SIG-M5 (cell line): ENCODE results near the gene SV2B.
"Not testable (repeated sequence)": the region's sequence is repeated elsewhere in the genome, so short reads cannot be mapped to it uniquely, and the experiment has no call there.

Experiments
- DNase-seq: peaks from one replicate; lab custom pipeline; 2025; lab: John Stamatoyannopoulos, UW

Gene SV2B

DNA sequence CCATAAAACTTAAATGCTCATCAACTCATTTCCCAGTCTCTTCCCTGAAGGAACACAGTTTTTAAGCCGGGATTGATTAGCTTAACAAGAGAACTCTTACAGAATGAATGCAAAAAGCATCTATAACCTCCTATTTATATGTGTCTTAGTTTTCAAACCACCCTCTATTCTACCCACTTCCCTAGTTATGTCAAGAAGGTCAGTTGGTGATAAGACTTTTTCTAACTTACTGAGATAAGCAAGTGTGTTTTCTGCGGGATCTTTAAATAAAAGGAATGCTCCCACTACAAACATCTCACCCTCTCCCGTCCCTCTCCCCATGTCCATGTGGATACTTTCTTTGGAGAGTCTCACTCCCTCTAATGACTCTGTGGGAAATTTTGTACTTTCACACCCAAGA lies 218.5 kb downstream of the SV2B start:
- DNase-seq: no peak

DNA sequence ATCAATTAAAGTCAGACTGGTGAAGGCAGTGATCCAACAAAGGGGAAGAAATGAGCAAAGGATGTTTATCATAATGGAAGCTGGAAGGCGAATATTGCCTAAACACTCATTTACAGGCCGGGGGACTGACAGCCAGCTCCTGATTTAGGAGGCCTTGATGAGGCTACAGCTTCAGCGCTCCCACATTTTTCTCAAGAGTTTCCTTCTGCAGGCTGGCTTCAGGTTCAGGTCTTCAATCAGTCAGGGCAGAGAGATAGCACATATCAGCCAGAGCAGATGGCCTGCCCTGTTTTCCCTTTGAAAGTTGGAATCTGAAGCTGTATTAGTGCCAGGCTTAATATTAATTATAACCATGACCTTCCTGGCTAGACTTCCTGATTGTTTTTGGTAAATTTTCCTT lies 218.9 kb downstream of the SV2B start:
- no peak for DNase-seq

DNA sequence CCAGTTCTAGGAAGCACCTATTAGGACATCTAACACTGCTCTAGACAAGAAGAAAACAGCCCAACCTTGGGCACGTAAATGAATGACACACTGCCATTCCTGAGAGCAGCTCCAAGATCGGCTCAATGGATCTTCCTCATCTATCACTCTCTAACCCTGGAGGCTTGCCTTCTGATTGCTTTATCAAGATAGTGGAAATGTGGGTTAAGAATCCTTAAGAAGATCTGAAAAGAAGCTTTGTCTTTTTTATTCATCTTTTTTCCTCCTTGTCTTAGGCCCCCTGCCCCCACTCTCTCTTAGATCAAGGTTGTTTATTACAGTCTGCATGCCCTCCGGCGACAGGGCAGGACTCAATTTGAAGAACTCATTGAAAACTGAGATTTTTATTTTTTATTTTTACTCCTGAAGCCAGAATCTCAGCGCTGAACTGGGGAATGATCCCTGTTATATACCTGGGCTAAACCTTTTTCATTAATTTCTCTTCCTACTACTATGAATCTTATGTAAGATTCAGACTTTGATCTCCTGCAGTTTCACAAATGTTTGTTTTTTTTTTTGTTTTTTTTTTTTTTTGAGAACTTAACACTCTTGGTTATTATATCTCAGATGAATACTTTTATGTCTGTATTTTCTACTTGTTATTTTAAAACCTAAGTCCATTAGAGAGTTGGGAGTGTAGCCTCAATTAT lies 219.5 kb downstream of the SV2B start:
- DNase-seq: no peak

DNA sequence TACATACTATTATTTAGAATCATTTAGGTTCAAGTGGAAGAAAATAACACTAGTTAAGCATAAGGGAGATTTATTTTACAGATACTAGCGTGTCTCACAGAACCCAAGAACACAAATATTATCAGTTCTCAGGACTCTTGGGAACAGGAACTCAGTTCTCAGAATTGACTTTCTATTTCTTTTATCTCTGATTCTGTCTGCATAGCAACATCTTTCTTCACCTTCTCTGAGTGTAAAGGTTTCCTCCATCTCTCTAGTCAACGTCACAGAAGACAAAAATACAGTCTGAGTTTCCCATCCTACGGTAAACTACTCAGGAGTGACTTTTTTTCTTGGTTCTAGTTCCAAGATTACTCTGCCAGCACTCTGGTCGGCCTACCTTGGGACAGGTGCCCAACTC lies 220.0 kb downstream of the SV2B start:
- no peak for DNase-seq

GRCh38 chr15:91329914-91330313 lies 229.9 kb downstream of the SV2B start:
- no peak for DNase-seq

- no peak for DNase-seq
Measured at GRCh38 chr15:91331581-91331980, 231.5 kb downstream of the SV2B start.

GRCh38 chr15:91335702-91336101 lies 235.6 kb downstream of the SV2B start:
- no peak for DNase-seq

GRCh38 chr15:91336687-91337086 lies 236.6 kb downstream of the SV2B start:
- no peak for DNase-seq

GRCh38 chr15:91338766-91339165 lies 238.7 kb downstream of the SV2B start:
- no peak for DNase-seq

DNA sequence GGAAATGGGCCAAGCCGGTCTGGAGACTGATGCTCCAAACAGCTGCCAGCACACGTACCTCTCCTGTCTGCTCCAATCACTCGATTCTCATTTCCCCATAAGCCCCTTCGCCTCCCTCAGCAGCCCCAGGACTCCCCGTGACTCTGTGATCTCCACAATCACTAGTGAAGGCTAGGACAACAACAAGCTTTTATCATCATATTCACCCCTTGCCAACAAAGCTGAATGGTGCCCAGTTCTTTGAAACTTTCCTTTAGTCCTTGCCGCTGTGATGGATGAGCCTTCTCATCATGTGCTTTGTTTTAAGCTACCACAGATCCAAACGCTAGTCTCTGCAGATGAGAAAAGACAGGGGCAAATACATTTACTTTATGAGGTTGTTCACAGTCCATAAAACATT lies 242.0 kb downstream of the SV2B start:
- no peak for DNase-seq

DNA sequence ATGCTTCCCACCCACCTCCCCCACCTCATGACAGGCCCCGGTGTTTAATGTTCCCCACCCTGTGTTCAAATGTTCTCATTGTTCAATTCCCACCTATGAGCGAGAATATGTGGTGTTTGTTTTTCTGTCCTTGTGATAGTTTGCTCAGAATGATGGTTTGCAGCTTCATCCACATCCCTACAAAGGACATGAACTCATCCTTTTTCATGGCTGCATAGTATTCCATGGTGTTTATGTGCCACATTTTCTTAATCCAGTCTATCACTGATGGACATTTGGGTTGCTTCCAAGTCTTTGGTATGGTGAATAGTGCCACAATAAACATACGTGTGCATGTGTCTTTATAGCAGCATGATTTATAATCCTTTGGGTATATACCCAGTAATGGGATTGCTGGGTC lies 244.9 kb downstream of the SV2B start:
- DNase-seq: not testable (repeated sequence)

DNA sequence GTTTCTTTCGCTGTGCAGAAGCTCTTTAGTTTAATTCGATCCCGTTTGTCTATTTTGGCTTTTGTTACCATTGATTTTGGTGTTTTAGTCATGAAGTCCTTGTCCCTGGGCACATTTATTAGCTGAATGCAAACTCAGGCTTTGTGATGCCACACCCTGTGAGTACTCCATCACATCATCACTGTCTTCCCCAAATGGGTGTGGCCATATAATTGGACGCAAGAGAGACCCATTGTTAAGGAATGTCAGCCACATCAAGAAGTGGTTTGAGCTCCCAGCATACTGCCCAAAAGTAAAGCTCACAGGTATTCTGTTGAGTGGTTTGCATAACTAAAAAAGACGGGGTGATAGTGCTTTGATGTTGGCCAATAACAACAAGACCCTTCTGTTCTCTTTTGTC lies 245.7 kb downstream of the SV2B start:
- DNase-seq: no peak

- DNase-seq: no peak
Measured at GRCh38 chr15:91346259-91346658, 246.2 kb downstream of the SV2B start.

DNA sequence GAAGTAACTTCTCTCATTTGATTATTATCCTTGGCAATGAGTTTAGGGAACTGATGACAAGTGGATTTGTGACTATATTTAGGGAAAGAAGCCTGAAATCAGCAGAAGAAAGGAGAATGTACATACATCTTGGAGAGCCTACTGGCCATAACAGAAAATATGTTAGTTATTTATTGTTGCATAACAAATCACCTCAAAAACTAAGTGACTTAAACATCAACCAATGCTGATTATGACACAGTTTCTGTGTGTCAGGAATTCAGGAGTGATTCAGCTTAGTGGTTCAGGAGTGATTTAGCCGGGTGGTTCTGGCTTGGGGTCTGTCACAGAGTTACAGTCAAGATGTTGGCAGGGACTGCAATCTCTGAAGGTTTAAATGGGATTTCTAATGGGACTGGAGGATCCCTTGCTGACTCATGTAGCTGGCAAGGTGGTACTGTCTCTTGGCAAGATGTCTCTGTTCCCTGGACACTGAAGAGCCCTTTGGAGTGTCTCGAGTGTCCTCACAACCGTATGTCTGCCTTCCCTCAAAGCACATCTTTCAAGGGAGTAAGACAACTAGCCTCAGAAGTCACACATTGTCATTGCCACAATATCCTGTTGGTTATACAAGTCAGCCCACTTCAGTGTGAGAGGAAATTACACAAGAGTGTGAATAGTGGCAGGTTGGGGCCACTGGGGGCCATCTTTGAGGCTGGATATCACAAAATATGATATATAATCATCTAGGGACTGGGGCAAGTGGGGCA lies 248.9 kb downstream of the SV2B start:
- no peak for DNase-seq
